ENCODE results near the gene MGAT5.
"Not testable (repeated sequence)": the region's sequence is repeated elsewhere in the genome, so short reads cannot be mapped to it uniquely, and the experiment has no call there.

Gene MGAT5

GRCh38 chr2:134468164-134468563 is 214.3 kb downstream of the MGAT5 start:
- H3K4me1 ChIP-seq (ENCODE audit: insufficient read depth, low read length): no peaks in the 10 kb centered on the region
- peaks cover 4% of the 10 kb centered on the region for H3K9me3 ChIP-seq (ENCODE audit: control insufficient read depth, insufficient read depth, low read length)
- no peaks in the 10 kb centered on the region for H3K36me3 ChIP-seq (ENCODE audit: insufficient read depth, low read length)
- H3K9ac ChIP-seq (ENCODE audit: low read depth, low read length): no peak overlapping the region

GRCh38 chr2:134468776-134469175 is 214.9 kb downstream of the MGAT5 start:
- H3K9me3 ChIP-seq (ENCODE audit: control insufficient read depth, insufficient read depth, low read length): peaks cover 7% of the 10 kb centered on the region
- no peak overlapping the region for H3K9ac ChIP-seq (ENCODE audit: low read depth, low read length)
- no peaks in the 10 kb centered on the region for H3K4me1 ChIP-seq (ENCODE audit: insufficient read depth, low read length)
- no peaks in the 10 kb centered on the region for H3K36me3 ChIP-seq (ENCODE audit: insufficient read depth, low read length)

- no peak overlapping the region for H3K9ac ChIP-seq (ENCODE audit: low read depth, low read length)
- no peaks in the 10 kb centered on the region for H3K4me1 ChIP-seq (ENCODE audit: insufficient read depth, low read length)
- no peaks in the 10 kb centered on the region for H3K36me3 ChIP-seq (ENCODE audit: insufficient read depth, low read length)
- peaks cover 7% of the 10 kb centered on the region for H3K9me3 ChIP-seq (ENCODE audit: control insufficient read depth, insufficient read depth, low read length)
These were observed 215.7 kb downstream of the MGAT5 start for GRCh38 chr2:134469516-134470115.

GRCh38 chr2:134470561-134471168 is 216.8 kb downstream of the MGAT5 start:
- Histone ChIP-seq H3K9me3 (ENCODE audit: control insufficient read depth, insufficient read depth, low read length) (peaks cover 7% of the 10 kb centered on the region), H3K9ac (ENCODE audit: low read depth, low read length) (no peak overlapping the region), H3K4me1 (ENCODE audit: insufficient read depth, low read length) (no peaks in the 10 kb centered on the region), H3K36me3 (ENCODE audit: insufficient read depth, low read length) (no peaks in the 10 kb centered on the region)

GRCh38 chr2:134476982-134477381 is 223.1 kb downstream of the MGAT5 start:
- H3K9me3 ChIP-seq (ENCODE audit: control insufficient read depth, insufficient read depth, low read length); H3K36me3 ChIP-seq (ENCODE audit: insufficient read depth, low read length); H3K9ac ChIP-seq (ENCODE audit: low read depth, low read length); H3K4me1 ChIP-seq (ENCODE audit: insufficient read depth, low read length): not testable (repeated sequence)

GRCh38 chr2:134479696-134480330 is 225.9 kb downstream of the MGAT5 start:
- no peaks in the 10 kb centered on the region for H3K9me3 ChIP-seq (ENCODE audit: control insufficient read depth, insufficient read depth, low read length)
- H3K4me1 ChIP-seq (ENCODE audit: insufficient read depth, low read length): no peaks in the 10 kb centered on the region
- no peaks in the 10 kb centered on the region for H3K36me3 ChIP-seq (ENCODE audit: insufficient read depth, low read length)
- no peak overlapping the region for H3K9ac ChIP-seq (ENCODE audit: low read depth, low read length)

- no peaks in the 10 kb centered on the region for H3K36me3 ChIP-seq (ENCODE audit: insufficient read depth, low read length)
- H3K9ac ChIP-seq (ENCODE audit: low read depth, low read length): no peak overlapping the region
- no peaks in the 10 kb centered on the region for H3K4me1 ChIP-seq (ENCODE audit: insufficient read depth, low read length)
- no peaks in the 10 kb centered on the region for H3K9me3 ChIP-seq (ENCODE audit: control insufficient read depth, insufficient read depth, low read length)
These were observed 228.4 kb downstream of the MGAT5 start for GRCh38 chr2:134482131-134482723.

- Histone ChIP-seq H3K9ac (ENCODE audit: low read depth, low read length) (no peak overlapping the region), H3K4me1 (ENCODE audit: insufficient read depth, low read length) (no peaks in the 10 kb centered on the region), H3K9me3 (ENCODE audit: control insufficient read depth, insufficient read depth, low read length) (no peaks in the 10 kb centered on the region), H3K36me3 (ENCODE audit: insufficient read depth, low read length) (no peaks in the 10 kb centered on the region)
These were observed 229.0 kb downstream of the MGAT5 start for GRCh38 chr2:134482766-134483340.

GRCh38 chr2:134489732-134490384 is 236.0 kb downstream of the MGAT5 start:
- no peak overlapping the region for H3K9ac ChIP-seq (ENCODE audit: low read depth, low read length)
- H3K9me3 ChIP-seq (ENCODE audit: control insufficient read depth, insufficient read depth, low read length): no peaks in the 10 kb centered on the region
- H3K4me1 ChIP-seq (ENCODE audit: insufficient read depth, low read length): no peaks in the 10 kb centered on the region
- H3K36me3 ChIP-seq (ENCODE audit: insufficient read depth, low read length): no peaks in the 10 kb centered on the region

- H3K9me3 ChIP-seq (ENCODE audit: control insufficient read depth, insufficient read depth, low read length): no peaks in the 10 kb centered on the region
- H3K9ac ChIP-seq (ENCODE audit: low read depth, low read length): no peak overlapping the region
- no peaks in the 10 kb centered on the region for H3K36me3 ChIP-seq (ENCODE audit: insufficient read depth, low read length)
- H3K4me1 ChIP-seq (ENCODE audit: insufficient read depth, low read length): no peaks in the 10 kb centered on the region
These were observed 236.7 kb downstream of the MGAT5 start for GRCh38 chr2:134490559-134490958.

GRCh38 chr2:134491022-134491421 is 237.2 kb downstream of the MGAT5 start:
- Histone ChIP-seq H3K9ac (ENCODE audit: low read depth, low read length) (no peak overlapping the region), H3K4me1 (ENCODE audit: insufficient read depth, low read length) (no peaks in the 10 kb centered on the region), H3K36me3 (ENCODE audit: insufficient read depth, low read length) (no peaks in the 10 kb centered on the region), H3K9me3 (ENCODE audit: control insufficient read depth, insufficient read depth, low read length) (no peaks in the 10 kb centered on the region)

GRCh38 chr2:134491771-134492441 is 238.0 kb downstream of the MGAT5 start:
- Histone ChIP-seq H3K36me3 (ENCODE audit: insufficient read depth, low read length) (no peaks in the 10 kb centered on the region), H3K4me1 (ENCODE audit: insufficient read depth, low read length) (no peaks in the 10 kb centered on the region), H3K9ac (ENCODE audit: low read depth, low read length) (no peak overlapping the region), H3K9me3 (ENCODE audit: control insufficient read depth, insufficient read depth, low read length) (no peaks in the 10 kb centered on the region)

GRCh38 chr2:134493797-134494196 is 239.9 kb downstream of the MGAT5 start:
- H3K9me3 ChIP-seq (ENCODE audit: control insufficient read depth, insufficient read depth, low read length): no peaks in the 10 kb centered on the region
- no peaks in the 10 kb centered on the region for H3K36me3 ChIP-seq (ENCODE audit: insufficient read depth, low read length)
- no peaks in the 10 kb centered on the region for H3K4me1 ChIP-seq (ENCODE audit: insufficient read depth, low read length)

GRCh38 chr2:134498654-134499053 is 244.8 kb downstream of the MGAT5 start:
- H3K36me3 ChIP-seq (ENCODE audit: insufficient read depth, low read length): no peaks in the 10 kb centered on the region
- no peak overlapping the region for H3K9ac ChIP-seq (ENCODE audit: low read depth, low read length)
- H3K9me3 ChIP-seq (ENCODE audit: control insufficient read depth, insufficient read depth, low read length): no peaks in the 10 kb centered on the region

More at GRCh38 chr2:134493797-134494196, 239.9 kb downstream of the MGAT5 start:
- no peak overlapping the region for H3K9ac ChIP-seq (ENCODE audit: low read depth, low read length)

More at GRCh38 chr2:134498654-134499053, 244.8 kb downstream of the MGAT5 start:
- peaks cover 7% of the 10 kb centered on the region; the same call in 1 of the 2 replicates for H3K4me1 ChIP-seq (ENCODE audit: insufficient read depth, low read length)

Data from ES-I3 (cell line).